Glutamatergic neuron (in vitro differentiated cells): ENCODE measurements around the gene CEP170. TPM values are rescaled to one million over a fixed set of nuclear protein-coding genes. Genes with fewer than 3 reads are reported as not detected.

Experiments
- DNase-seq: peaks from one replicate; pipeline ENCODE4 v3.0.0; 2022
- H3K27ac Mint-ChIP-seq: one replicate; pipeline ENCODE4 v1.8.0; 2020; ENCODE audit warnings: mild to moderate bottlenecking, mixed read lengths, inconsistent platforms; ENCODE audit not compliant: unreplicated experiment
- H3K27me3 Mint-ChIP-seq: one replicate; pipeline ENCODE4 v1.8.0; 2020; ENCODE audit warnings: mild to moderate bottlenecking, moderate library complexity, mixed read lengths, inconsistent platforms; ENCODE audit not compliant: unreplicated experiment
- H3K36me3 Mint-ChIP-seq: one replicate; pipeline ENCODE4 v1.8.0; 2020; ENCODE audit warnings: mild to moderate bottlenecking, mixed read lengths, inconsistent platforms; ENCODE audit not compliant: unreplicated experiment
- H3K4me1 Mint-ChIP-seq: one replicate; pipeline ENCODE4 v1.8.0; 2020; ENCODE audit warnings: mild to moderate bottlenecking, low read depth, mixed read lengths, inconsistent platforms; ENCODE audit not compliant: unreplicated experiment
- H3K4me3 Mint-ChIP-seq: one replicate; pipeline ENCODE4 v1.8.0; 2020; ENCODE audit warnings: mild to moderate bottlenecking, mixed read lengths, inconsistent platforms; ENCODE audit not compliant: unreplicated experiment
- H3K9me3 Mint-ChIP-seq: one replicate; pipeline ENCODE4 v1.8.0; 2020; ENCODE audit warnings: mild to moderate bottlenecking, moderate library complexity, mixed read lengths, inconsistent platforms; ENCODE audit not compliant: unreplicated experiment
- CTCF ChIP-seq: fragments of 200-600 bp; sonication (generic); IDR thresholded peaks from one replicate; pipeline ENCODE4 v1.5.0; 2021; ENCODE audit not compliant: partially characterized antibody, unreplicated experiment
- total RNA-seq: library from RNA; stranded (reverse); fragmentation: NEBNext Ultra II Directional; extraction: Animal tissue kit (Norgen Biotek cat#: 25700); gene quantifications from one replicate; pipeline ENCODE4 v1.2.1, GENCODE V29; 2021; ENCODE audit not compliant: unreplicated experiment

The CEP170 gene
- total RNA-seq, 1 donor from 2014 or later: 450 TPM

- H3K27ac Mint-ChIP-seq: peak overlapping the region; percentile 56
- no peak for TF ChIP-seq CTCF
- no peak overlapping the region for H3K4me3 Mint-ChIP-seq
- DNase-seq: no peak
- H3K9me3 Mint-ChIP-seq: peaks cover 9% of the 10 kb centered on the region
- H3K36me3 Mint-ChIP-seq: peaks cover 22% of the 10 kb centered on the region
- H3K27me3 Mint-ChIP-seq: peaks cover 2% of the 10 kb centered on the region
- peaks cover 15% of the 10 kb centered on the region for H3K4me1 Mint-ChIP-seq
Observed at GRCh38 chr1:243233908-243234307, 21.2 kb downstream of the CEP170 start.

- peaks cover 2% of the 10 kb centered on the region for H3K27me3 Mint-ChIP-seq
- H3K36me3 Mint-ChIP-seq: peaks cover 22% of the 10 kb centered on the region
- H3K9me3 Mint-ChIP-seq: peaks cover 7% of the 10 kb centered on the region
Observed at GRCh38 chr1:243230914-243231313, 24.2 kb downstream of the CEP170 start.

GRCh38 chr1:243229526-243229925 is 25.6 kb downstream of the CEP170 start:
- TF ChIP-seq CTCF: no peak
- Mint-ChIP-seq H3K27me3 (peaks cover 2% of the 10 kb centered on the region), H3K36me3 (peaks cover 22% of the 10 kb centered on the region), H3K9me3 (peaks cover 7% of the 10 kb centered on the region), H3K27ac (no peak overlapping the region), H3K4me3 (no peak overlapping the region), H3K4me1 (peaks cover 13% of the 10 kb centered on the region)
- no peak for DNase-seq

More at GRCh38 chr1:243230914-243231313, 24.2 kb downstream of the CEP170 start:
- no peak overlapping the region for H3K27ac Mint-ChIP-seq
- TF ChIP-seq CTCF: no peak
- DNase-seq: no peak
- H3K4me3 Mint-ChIP-seq: no peak overlapping the region
- peaks cover 18% of the 10 kb centered on the region for H3K4me1 Mint-ChIP-seq

GRCh38 chr1:243227622-243228021 is 27.5 kb downstream of the CEP170 start:
- H3K36me3 Mint-ChIP-seq: peaks cover 26% of the 10 kb centered on the region

DNA sequence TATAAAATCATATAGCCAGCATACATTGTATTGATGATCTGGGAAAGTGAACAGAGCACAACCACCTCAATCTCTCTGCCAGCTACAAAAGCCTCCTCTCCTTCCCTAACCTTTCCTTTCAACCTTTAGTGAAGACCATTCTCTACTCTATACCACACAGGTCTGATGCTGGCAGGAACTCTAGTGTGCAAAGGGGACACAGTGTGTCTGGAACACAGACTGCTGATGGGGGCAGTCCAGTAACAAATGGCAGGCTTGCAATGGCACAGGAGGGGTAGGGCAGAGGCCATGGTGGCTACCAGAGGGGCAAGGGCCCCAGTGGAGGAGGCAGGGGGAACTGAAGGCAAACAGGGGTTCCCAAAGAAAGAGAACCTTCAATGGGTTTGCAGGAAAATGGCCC is 37.0 kb downstream of the CEP170 start:
- peaks cover 5% of the 10 kb centered on the region for H3K9me3 Mint-ChIP-seq
- peak overlapping the region; percentile 78 for H3K27ac Mint-ChIP-seq
- H3K27me3 Mint-ChIP-seq: peaks cover 4% of the 10 kb centered on the region
- TF ChIP-seq CTCF: no peak
- peaks cover 12% of the 10 kb centered on the region for H3K4me1 Mint-ChIP-seq
- peaks cover 7% of the 10 kb centered on the region for H3K36me3 Mint-ChIP-seq
- no peak overlapping the region for H3K4me3 Mint-ChIP-seq
- no peak for DNase-seq

More at GRCh38 chr1:243227622-243228021, 27.5 kb downstream of the CEP170 start:
- Mint-ChIP-seq H3K27ac (no peak overlapping the region), H3K27me3 (peaks cover 2% of the 10 kb centered on the region), H3K4me3 (no peak overlapping the region), H3K4me1 (peaks cover 9% of the 10 kb centered on the region), H3K9me3 (peaks cover 7% of the 10 kb centered on the region)
- TF ChIP-seq CTCF: no peak
- no peak for DNase-seq
